Heart left ventricle (tissue), 16 donors: ENCODE results near the gene SPDL1. TPM values are rescaled to one million over a fixed set of nuclear protein-coding genes. Genes with fewer than 3 reads are reported as not detected.

Experiments
- ATAC-seq, 4 donors: fragments of 200-7000 bp; cut with Tn5 transposase; one replicate each; pipeline ENCODE4 v1.9.1; 2020 to 2022; ENCODE audit warnings: moderate library complexity in 4 of 4, mild to moderate bottlenecking in 3 of 4, moderate number of reproducible peaks in 1 of 4
- DNase-seq, 5 donors: peaks; one replicate each; pipeline ENCODE4 v3.0.0-alpha.2; 2020
- H3K27ac ChIP-seq, 12 donors: fragments of 200-600 bp; sonication (generic) in 4 of 12; one replicate each; pipeline versions ENCODE4 v1.5.0 to v1.8.0; 2016 to 2022; ENCODE audit warnings: mild to moderate bottlenecking in 2 of 12
- H3K27me3 ChIP-seq, 9 donors: fragments of 200-600 bp; sonication (generic) in 2 of 9; one replicate each; pipeline versions ENCODE4 v1.5.1 to v1.8.0; 2016 to 2022; ENCODE audit warnings: mild to moderate bottlenecking in 3 of 9
- H3K36me3 ChIP-seq, 9 donors: fragments of 200-600 bp; sonication (generic) in 2 of 9; one replicate each; pipeline versions ENCODE4 v1.5.0 to v1.8.0; 2018 to 2022; ENCODE audit warnings: mild to moderate bottlenecking in 2 of 9
- H3K4me1 ChIP-seq, 12 donors: fragments of 200-600 bp; sonication (generic) in 4 of 12; one replicate each; pipeline versions ENCODE4 v1.5.0 to v1.8.0; 2016 to 2022; ENCODE audit warnings: mild to moderate bottlenecking in 3 of 12
- H3K4me3 ChIP-seq, 12 donors: fragments of 200-600 bp; sonication (generic) in 4 of 12; one replicate each; pipeline versions ENCODE4 v1.5.0 to v1.8.0; 2017 to 2022; ENCODE audit warnings: mild to moderate bottlenecking in 9 of 12, moderate library complexity in 4 of 12
- H3K9me3 ChIP-seq, 12 donors: fragments of 200-600 bp; sonication (generic) in 4 of 12; one replicate each; pipeline versions ENCODE4 v1.5.0 to v1.8.0; 2016 to 2022; ENCODE audit warnings: mild to moderate bottlenecking in 1 of 12
- CTCF ChIP-seq, 12 donors: fragments of 200-600 bp; sonication (generic) in 4 of 12; IDR thresholded peaks; one replicate each; pipeline versions ENCODE4 v1.5.0 to v1.8.0; 2018 to 2022; ENCODE audit warnings: antibody characterized with exemption in 12 of 12, mild to moderate bottlenecking in 5 of 12
- POLR2A ChIP-seq, 2 donors: fragments of 450-650 bp; IDR thresholded peaks; one replicate each; pipeline ENCODE4 v1.6.1; 2017; ENCODE audit warnings: antibody characterized with exemption in 2 of 2, mild to moderate bottlenecking in 2 of 2, moderate library complexity in 2 of 2
- WGBS, 4 donors: extraction: QIAGEN DNeasy Blood & Tissue Kit in 2 of 4; methylation state at CpG; one replicate each; pipeline versions ENCODE4 v1.1.5 to v1.1.7; 2013 to 2018; 5-methylcytosine and 5-hydroxymethylcytosine counted together
- intact Hi-C, 10 donors: fragments of 100-400 bp; cut with DNase I; formaldehyde crosslinking; loops; one replicate each; pipeline versions ENCODE4 v1.11.1 to v1.14.2; 2022
- polyA plus RNA-seq, 2 donors: library from polyadenylated mRNA; stranded (reverse); fragments of 200-250 nt; gene quantifications; one replicate each; pipeline ENCODE4 v1.2.3, GENCODE V29; 2013
- total RNA-seq, 9 donors: library from RNA; depleted of rRNA in 2 of 9; stranded (reverse); fragments of >200 nt in 2 of 9; fragmentation: NEBNext Ultra II Directional in 3 of 9; extraction: Animal tissue kit (Norgen Biotek cat#: 25700) in 3 of 9; gene quantifications; one replicate each; pipeline versions ENCODE4 v1.1.0 to v1.2.4, GENCODE V29; 2016 to 2023
- donor health status: ischemic (EF 13 %, LVEDD 7.1; RV severe dilation, severe dysfunction).
- donor health status: healthy with polysubstance abuse.
- donor health status: DM: no; HTN: yes; CAD: no.
- donor health status: DM: no; HTN: no; CAD: no.
- donor health status: ischemic (EF 25% LVEDD 6.9; RV normal size, moderate dysfunction).
- donor health status: ischemic (EF 25% LVEDD 5.7; RV mildly dilated, moderate dysfunction).
- donor health status: healthy.
- donor health status: DM: yes; HTN: yes; CAD: no.
- donor health status: ischemic (EF 35%, LVEDD 5.7; RV mildly dilated, moderate dysfunction).
- donor health status: nonischemic (EF 11% LVEDD 7.7; RV severe dilation, severe dysfunction).
- donor health status: DM: yes; HTN: yes; CAD: no.
- donor health status: PGD.
- donor health status: ischemic (EF 29% LVEDD 5.4; RV normal size, mild dysfunction).
- donor health status: nonischemic (EF 23%, LVEDD 6.1; RV moderate dilation, normal function).

The SPDL1 gene
- total and polyA plus RNA-seq, 11 donors, result 2.2 to 7.0 (median 5.0) TPM

GRCh38 chr5:169538944-169539343 lies 44.6 kb upstream of the SPDL1 start:
- Histone ChIP-seq H3K27me3 (no peaks in the 10 kb centered on the region), H3K4me1 (no peaks in the 10 kb centered on the region), H3K9me3 (peaks cover 0 to 15% (median 0%) of the 10 kb centered on the region in 12 donors), H3K4me3 (no peak overlapping the region), H3K36me3 (no peaks in the 10 kb centered on the region), H3K27ac (no peak overlapping the region)
- peak in 4 of 5 donors; percentile 21 to 76 (median 34) for DNase-seq
- WGBS, 4 donors, result 26 to 33% (median 31%) methylated on average over 1 of the region's 1 CpG
- intact Hi-C loops, result no loop called here
- TF ChIP-seq POLR2A (IDR thresholded peaks at IDR 0.05) (no peak), CTCF (IDR thresholded peaks at IDR 0.05) (no peak)
- ATAC-seq, result peak in 3 of 4 donors; percentile 87

- Histone ChIP-seq H3K9me3 (peaks cover 0 to 15% (median 0%) of the 10 kb centered on the region in 12 donors), H3K4me1 (no peaks in the 10 kb centered on the region), H3K27ac (no peak overlapping the region), H3K27me3 (peaks cover 0 to 4% (median 0%) of the 10 kb centered on the region in 9 donors), H3K4me3 (no peak overlapping the region), H3K36me3 (no peaks in the 10 kb centered on the region)
- no peak for DNase-seq
- TF ChIP-seq CTCF (IDR thresholded peaks at IDR 0.05) (no peak), POLR2A (IDR thresholded peaks at IDR 0.05) (no peak)
- intact Hi-C loops, result loop anchor here in 6 of 10 donors (10.0 kb wide), 5 partner anchors 228 to 858 kb away; no protein-coding TSS in a partner anchor
- 90 to 96% (median 93%) methylated on average over 2 of the region's 2 CpGs for WGBS, 4 donors
- ATAC-seq, result no peak
Measured at GRCh38 chr5:169542811-169543210, 40.8 kb upstream of the SPDL1 start.

GRCh38 chr5:169544264-169544950 lies 39.2 kb upstream of the SPDL1 start:
- ATAC-seq (no peak), DNase-seq (no peak)
- H3K9me3 ChIP-seq, result peaks cover 0 to 15% (median 0%) of the 10 kb centered on the region in 12 donors
- no peaks in the 10 kb centered on the region for H3K4me1 ChIP-seq
- no peak for TF ChIP-seq POLR2A (IDR thresholded peaks at IDR 0.05)
- no peak for TF ChIP-seq CTCF (IDR thresholded peaks at IDR 0.05)
- intact Hi-C loops, result loop anchor here in 6 of 10 donors (10.0 kb wide), 5 partner anchors 230 to 860 kb away; no protein-coding TSS in a partner anchor
- H3K36me3 ChIP-seq, result no peaks in the 10 kb centered on the region
- no peak overlapping the region for H3K27ac ChIP-seq
- no peak overlapping the region for H3K4me3 ChIP-seq
- H3K27me3 ChIP-seq, result peaks cover 0 to 7% (median 0%) of the 10 kb centered on the region in 9 donors
- WGBS, 4 donors, result 70 to 87% (median 80%) methylated on average over 2 of the region's 2 CpGs

- WGBS, 4 donors, result 78 to 88% (median 82%) methylated on average over 1 of the region's 1 CpG
- H3K27ac ChIP-seq, result no peak overlapping the region
- ATAC-seq (no peak), DNase-seq (no peak)
- H3K4me1 ChIP-seq, result no peaks in the 10 kb centered on the region
- H3K4me3 ChIP-seq, result no peak overlapping the region
- no peak for TF ChIP-seq POLR2A (IDR thresholded peaks at IDR 0.05)
- no peak for TF ChIP-seq CTCF (IDR thresholded peaks at IDR 0.05)
- H3K36me3 ChIP-seq, result no peaks in the 10 kb centered on the region
- peaks cover 0 to 15% (median 0%) of the 10 kb centered on the region in 12 donors for H3K9me3 ChIP-seq
- intact Hi-C loops, result loop anchor here (5.0 to 10.0 kb wide), 8 partner anchors 231 to 861 kb away; partner anchors contain the start of gene SLIT3 (in 2 of the 10)
- peaks cover 0 to 16% (median 6%) of the 10 kb centered on the region in 9 donors for H3K27me3 ChIP-seq
Measured at GRCh38 chr5:169545762-169546161, 37.8 kb upstream of the SPDL1 start.
